Measurements from ENCODE around the gene ABCD1. TPM values are rescaled to one million over a fixed set of nuclear protein-coding genes. Genes with fewer than 3 reads are reported as not detected.

The ABCD1 gene
- total and polyA plus RNA-seq, 9 of the 15 experiments (the other 6 are each of a cell fraction or from before 2014, with no cell fraction given): 0.07 to 6.9 (median 2.2) TPM

DNA sequence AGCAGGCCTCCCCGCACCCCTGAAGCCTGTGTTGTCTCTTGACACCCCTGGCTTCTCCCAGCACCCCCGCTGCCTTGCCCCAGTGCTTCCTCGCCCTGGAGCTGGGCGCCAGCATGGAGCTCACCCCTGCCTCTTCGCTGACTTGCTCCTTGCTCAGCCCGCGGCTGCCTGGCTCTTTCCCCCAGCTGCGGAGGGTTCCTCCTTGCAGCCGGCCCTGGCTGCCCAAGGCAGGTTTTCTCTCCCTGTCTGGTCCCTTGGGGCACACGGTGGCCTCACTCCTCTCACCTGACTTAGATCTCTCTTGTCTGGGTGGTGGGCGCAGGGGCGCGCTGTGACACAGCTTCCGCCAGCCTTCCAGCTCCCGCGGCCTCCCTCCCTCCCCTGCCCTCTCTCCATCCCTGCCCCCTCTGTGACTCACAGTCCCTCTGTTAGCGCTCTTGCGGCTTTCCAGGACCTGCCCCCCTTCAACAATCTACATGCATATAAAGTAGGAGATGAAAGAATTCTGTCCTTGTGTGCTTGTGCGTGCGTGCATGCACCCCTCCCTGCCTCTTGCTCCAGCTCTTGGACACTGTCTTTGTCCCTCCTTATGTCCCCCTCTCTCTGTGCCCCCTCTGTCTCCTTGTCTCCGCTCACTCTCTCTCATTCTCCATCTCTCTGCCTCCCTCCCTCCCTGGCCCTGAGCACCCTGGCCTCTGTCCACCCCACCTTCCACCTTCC, 41.6 kb downstream of the ABCD1 start (continued):
- TF ChIP-seq TRIM25 (IDR thresholded peaks at IDR 0.05; ENCODE audit: borderline replicate concordance) (no peak), SMARCE1 (IDR thresholded peaks at IDR 0.05) (peak; percentile 77), KLF10 (CRISPR knock-in tag; IDR thresholded peaks at IDR 0.05) (no peak), NR4A1 (CRISPR knock-in tag; IDR thresholded peaks at IDR 0.05) (no peak), NR4A1 (tag; IDR thresholded peaks at IDR 0.05) (0 out of 2 replicates have a peak, but pooled peaks have one; percentile 52), SPI1 (IDR thresholded peaks at IDR 0.05; ENCODE audit: borderline replicate concordance, low read depth, low read length) (no peak), HDAC8 (tag; IDR thresholded peaks at IDR 0.05) (no peak), RERE (CRISPR knock-in tag; IDR thresholded peaks at IDR 0.05; ENCODE audit: borderline replicate concordance) (no peak), MCM3 (IDR thresholded peaks at IDR 0.05) (no peak), CEBPB (tag; IDR thresholded peaks at IDR 0.05) (no peak), KAT7 (CRISPR knock-in tag; IDR thresholded peaks at IDR 0.05; ENCODE audit: borderline replicate concordance) (no peak), NBN (IDR thresholded peaks at IDR 0.05; ENCODE audit: low read depth) (0 out of 2 replicates have a peak, but pooled peaks have one; percentile 26), U2AF1 (optimal IDR thresholded peaks at IDR 0.05; ENCODE audit: low read depth, low read length) (no peak), POLR2H (tag; IDR thresholded peaks at IDR 0.05; ENCODE audit: low read depth) (no peak)
- TF ChIP-seq, protein P1, sequence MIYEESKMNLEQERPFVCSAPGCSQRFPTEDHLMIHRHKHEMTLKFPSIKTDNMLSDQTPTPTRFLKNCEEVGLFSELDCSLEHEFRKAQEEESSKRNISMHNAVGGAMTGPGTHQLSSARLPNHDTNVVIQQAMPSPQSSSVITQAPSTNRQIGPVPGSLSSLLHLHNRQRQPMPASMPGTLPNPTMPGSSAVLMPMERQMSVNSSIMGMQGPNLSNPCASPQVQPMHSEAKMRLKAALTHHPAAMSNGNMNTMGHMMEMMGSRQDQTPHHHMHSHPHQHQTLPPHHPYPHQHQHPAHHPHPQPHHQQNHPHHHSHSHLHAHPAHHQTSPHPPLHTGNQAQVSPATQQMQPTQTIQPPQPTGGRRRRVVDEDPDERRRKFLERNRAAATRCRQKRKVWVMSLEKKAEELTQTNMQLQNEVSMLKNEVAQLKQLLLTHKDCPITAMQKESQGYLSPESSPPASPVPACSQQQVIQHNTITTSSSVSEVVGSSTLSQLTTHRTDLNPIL (CRISPR knock-in tag; IDR thresholded peaks at IDR 0.05): no peak
- TF ChIP-seq, protein P2, sequence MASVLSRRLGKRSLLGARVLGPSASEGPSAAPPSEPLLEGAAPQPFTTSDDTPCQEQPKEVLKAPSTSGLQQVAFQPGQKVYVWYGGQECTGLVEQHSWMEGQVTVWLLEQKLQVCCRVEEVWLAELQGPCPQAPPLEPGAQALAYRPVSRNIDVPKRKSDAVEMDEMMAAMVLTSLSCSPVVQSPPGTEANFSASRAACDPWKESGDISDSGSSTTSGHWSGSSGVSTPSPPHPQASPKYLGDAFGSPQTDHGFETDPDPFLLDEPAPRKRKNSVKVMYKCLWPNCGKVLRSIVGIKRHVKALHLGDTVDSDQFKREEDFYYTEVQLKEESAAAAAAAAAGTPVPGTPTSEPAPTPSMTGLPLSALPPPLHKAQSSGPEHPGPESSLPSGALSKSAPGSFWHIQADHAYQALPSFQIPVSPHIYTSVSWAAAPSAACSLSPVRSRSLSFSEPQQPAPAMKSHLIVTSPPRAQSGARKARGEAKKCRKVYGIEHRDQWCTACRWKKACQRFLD (CRISPR knock-in tag; IDR thresholded peaks at IDR 0.05): no peak
